Measurements from ENCODE around the gene FANCC.
"Not testable (repeated sequence)": the region's sequence is repeated elsewhere in the genome, so short reads cannot be mapped to it uniquely, and the experiment has no call there.

The FANCC gene

GRCh38 chr9:95237336-95237735 lies 80.2 kb downstream of the FANCC start:
- H3K4me3 ChIP-seq (ENCODE audit: low read length) = no peak overlapping the region
- no peak for TF ChIP-seq CTCF (conservative IDR thresholded peaks at IDR 0.05; ENCODE audit: low read length)
- DNase-seq (ENCODE audit: low read depth) = no peak

- no peak for TF ChIP-seq CTCF (conservative IDR thresholded peaks at IDR 0.05; ENCODE audit: low read length)
- no peak for DNase-seq (ENCODE audit: low read depth)
- H3K4me3 ChIP-seq (ENCODE audit: low read length) = no peak overlapping the region
Observed at GRCh38 chr9:95230046-95230445, 87.5 kb downstream of the FANCC start.

GRCh38 chr9:95229230-95229915 lies 88.1 kb downstream of the FANCC start:
- DNase-seq (ENCODE audit: low read depth) = no peak
- no peak for TF ChIP-seq CTCF (conservative IDR thresholded peaks at IDR 0.05; ENCODE audit: low read length)
- H3K4me3 ChIP-seq (ENCODE audit: low read length) = no peak overlapping the region

- no peak overlapping the region for H3K4me3 ChIP-seq (ENCODE audit: low read length)
- no peak for DNase-seq (ENCODE audit: low read depth)
- no peak for TF ChIP-seq CTCF (conservative IDR thresholded peaks at IDR 0.05; ENCODE audit: low read length)
Observed at GRCh38 chr9:95226921-95227320, 90.6 kb downstream of the FANCC start.

GRCh38 chr9:95225726-95226106 lies 91.8 kb downstream of the FANCC start:
- no peak for TF ChIP-seq CTCF (conservative IDR thresholded peaks at IDR 0.05; ENCODE audit: low read length)
- H3K4me3 ChIP-seq (ENCODE audit: low read length) = no peak overlapping the region
- no peak for DNase-seq (ENCODE audit: low read depth)

GRCh38 chr9:95225076-95225725 lies 92.3 kb downstream of the FANCC start:
- no peak for TF ChIP-seq CTCF (conservative IDR thresholded peaks at IDR 0.05; ENCODE audit: low read length)
- peak; percentile 5 for DNase-seq (ENCODE audit: low read depth)
- no peak overlapping the region for H3K4me3 ChIP-seq (ENCODE audit: low read length)

- no peak for TF ChIP-seq CTCF (conservative IDR thresholded peaks at IDR 0.05; ENCODE audit: low read length)
- no peak overlapping the region for H3K4me3 ChIP-seq (ENCODE audit: low read length)
- peak; percentile 36 for DNase-seq (ENCODE audit: low read depth)
Observed at GRCh38 chr9:95224376-95225019, 93.0 kb downstream of the FANCC start.

- DNase-seq (ENCODE audit: low read depth); H3K4me3 ChIP-seq (ENCODE audit: low read length): not testable (repeated sequence)
Observed at GRCh38 chr9:95220352-95220751, 97.2 kb downstream of the FANCC start.

Measured in AG10803 (cell line).